Liver (tissue), 3 donors: ENCODE measurements around the gene ELK3.

Experiments
- GABPA ChIP-seq, 2 donors: IDR thresholded peaks in 1 of 2; conservative IDR thresholded peaks in 1 of 2; 2 replicates each; pipeline ENCODE4 v1.6.1; 2016; ENCODE audit warnings: antibody characterized with exemption in 2 of 2, mild to moderate bottlenecking in 1 of 2, moderate library complexity in 1 of 2
- MAX ChIP-seq: IDR thresholded peaks from 2 replicates; pipeline ENCODE4 v1.6.1; 2016; ENCODE audit warnings: antibody characterized with exemption
- NR2F2 ChIP-seq: IDR thresholded peaks from 2 replicates; pipeline ENCODE4 v1.6.1; 2016; ENCODE audit warnings: antibody characterized with exemption
- RAD21 ChIP-seq, 2 donors: IDR thresholded peaks; 2 replicates each; pipeline ENCODE4 v1.6.1; 2016; ENCODE audit warnings: antibody characterized with exemption in 2 of 2, mild to moderate bottlenecking in 2 of 2
- REST ChIP-seq: IDR thresholded peaks from 2 replicates; pipeline ENCODE4 v1.6.1; 2016; ENCODE audit warnings: antibody characterized with exemption, mild to moderate bottlenecking
- SP1 ChIP-seq: IDR thresholded peaks from 2 replicates; pipeline ENCODE4 v1.6.1; 2018; ENCODE audit warnings: antibody characterized with exemption, mild to moderate bottlenecking
- TAF1 ChIP-seq: conservative IDR thresholded peaks from 2 replicates; pipeline ENCODE4 v1.6.1; 2016; ENCODE audit warnings: antibody characterized with exemption, mild to moderate bottlenecking
- YY1 ChIP-seq: IDR thresholded peaks from 2 replicates; pipeline ENCODE4 v1.6.1; 2016; ENCODE audit warnings: antibody characterized with exemption, mild to moderate bottlenecking
- TF ChIP-seq, protein P1 (sequence below): fragments of 150-350 bp; IDR thresholded peaks from 2 replicates; pipeline ENCODE4 v1.5.1; 2017; ENCODE audit warnings: improper control_type of control experiment, low read depth, low read length; ENCODE audit not compliant: missing input control
- TF ChIP-seq, protein P2 (sequence below): IDR thresholded peaks from 2 replicates; pipeline ENCODE4 v1.6.1; 2016; ENCODE audit warnings: antibody characterized with exemption
- donor health status: healthy.
- donor health status: healthy.

DNA sequence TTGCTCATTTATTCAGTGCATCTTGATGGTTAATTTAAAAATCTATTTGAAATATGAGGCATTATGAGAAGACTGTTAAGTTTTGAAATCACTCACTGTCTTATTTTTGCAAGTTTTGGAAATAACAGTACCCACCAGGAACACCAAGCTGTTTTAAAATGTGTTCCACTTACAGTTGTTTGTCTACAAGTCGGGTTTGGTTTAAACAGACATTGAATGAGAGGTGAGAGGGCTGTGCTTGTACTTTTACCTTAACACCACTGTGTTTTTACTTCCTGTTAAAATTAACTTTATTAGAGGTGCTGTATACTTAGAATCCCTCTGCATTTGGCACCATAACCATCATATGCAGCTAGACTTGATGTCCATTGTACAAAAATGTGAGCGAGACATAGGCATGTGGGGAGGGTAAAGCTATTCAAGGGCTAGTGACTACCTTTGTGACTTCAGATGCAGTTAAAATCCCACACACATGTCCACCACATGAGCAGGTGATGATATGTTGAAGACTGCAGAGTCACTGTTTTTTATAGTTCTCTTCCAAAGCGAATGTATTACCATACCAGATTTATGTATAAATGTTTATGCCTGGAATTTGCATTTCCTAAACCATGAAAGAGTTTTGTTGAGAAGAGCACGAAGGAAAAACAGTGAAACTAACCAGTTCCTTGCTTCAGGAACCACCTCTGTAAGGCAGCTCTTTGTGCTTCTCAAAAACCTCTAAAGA, 12.9 kb downstream of the ELK3 start:
- TF ChIP-seq GABPA (IDR thresholded peaks at IDR 0.05 in 1 of 2, conservative IDR thresholded peaks at IDR 0.05 in 1 of 2) (no peak), TAF1 (no peak), RAD21 (IDR thresholded peaks at IDR 0.05) (no peak), SP1 (no peak), MAX (no peak), YY1 (no peak), REST (no peak), NR2F2 (no peak)
- TF ChIP-seq, protein P1, sequence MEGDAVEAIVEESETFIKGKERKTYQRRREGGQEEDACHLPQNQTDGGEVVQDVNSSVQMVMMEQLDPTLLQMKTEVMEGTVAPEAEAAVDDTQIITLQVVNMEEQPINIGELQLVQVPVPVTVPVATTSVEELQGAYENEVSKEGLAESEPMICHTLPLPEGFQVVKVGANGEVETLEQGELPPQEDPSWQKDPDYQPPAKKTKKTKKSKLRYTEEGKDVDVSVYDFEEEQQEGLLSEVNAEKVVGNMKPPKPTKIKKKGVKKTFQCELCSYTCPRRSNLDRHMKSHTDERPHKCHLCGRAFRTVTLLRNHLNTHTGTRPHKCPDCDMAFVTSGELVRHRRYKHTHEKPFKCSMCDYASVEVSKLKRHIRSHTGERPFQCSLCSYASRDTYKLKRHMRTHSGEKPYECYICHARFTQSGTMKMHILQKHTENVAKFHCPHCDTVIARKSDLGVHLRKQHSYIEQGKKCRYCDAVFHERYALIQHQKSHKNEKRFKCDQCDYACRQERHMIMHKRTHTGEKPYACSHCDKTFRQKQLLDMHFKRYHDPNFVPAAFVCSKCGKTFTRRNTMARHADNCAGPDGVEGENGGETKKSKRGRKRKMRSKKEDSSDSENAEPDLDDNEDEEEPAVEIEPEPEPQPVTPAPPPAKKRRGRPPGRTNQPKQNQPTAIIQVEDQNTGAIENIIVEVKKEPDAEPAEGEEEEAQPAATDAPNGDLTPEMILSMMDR = no peak
- TF ChIP-seq, protein P2, sequence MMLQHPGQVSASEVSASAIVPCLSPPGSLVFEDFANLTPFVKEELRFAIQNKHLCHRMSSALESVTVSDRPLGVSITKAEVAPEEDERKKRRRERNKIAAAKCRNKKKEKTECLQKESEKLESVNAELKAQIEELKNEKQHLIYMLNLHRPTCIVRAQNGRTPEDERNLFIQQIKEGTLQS = no peak
